Caco-2 (cell line): ENCODE data around the gene CRMP1. TPM values are rescaled to one million over a fixed set of nuclear protein-coding genes. Genes with fewer than 3 reads are reported as not detected.

Experiments
- BruUV-seq: library from RNA; stranded (reverse); fragments of 400-500 nt; replicated peaks from 2 replicates; lab custom pipeline; 2021; lab: Mats Ljungman, UMichigan
- CTCF ChIA-PET: fragments of 300-600 bp; sonication (Branson Sonifier 250); formaldehyde crosslinking; loops from one replicate; lab custom pipeline; 2022; ENCODE audit warnings: antibody characterized with exemption; lab: Charles Lee
- POLR2A ChIA-PET: fragments of 300-600 bp; sonication (Branson Sonifier 250); formaldehyde crosslinking; loops from one replicate; lab custom pipeline; 2022; ENCODE audit warnings: antibody characterized with exemption; lab: Charles Lee
- DNase-seq, 2 experiments: peaks; one replicate each; pipeline versions ENCODE4 v3.0.0 to v3.0.0-alpha.2; 2020 to 2022
- H3K27me3 ChIP-seq: replicated peaks from 2 replicates; pipeline ENCODE4 v1.6.0; 2011; ENCODE audit warnings: low read length; ENCODE audit not compliant: control insufficient read depth, insufficient read depth
- H3K36me3 ChIP-seq: 2 replicates; pipeline ENCODE4 v1.5.1; 2011; ENCODE audit warnings: low read length; ENCODE audit not compliant: control insufficient read depth, insufficient read depth
- H3K4me1 ChIP-seq: fragments of 250-450 bp; sonication (Bioruptor Pico); 2 replicates; pipeline ENCODE4 v1.5.1; 2020; ENCODE audit warnings: mild to moderate bottlenecking
- H3K4me3 ChIP-seq: 2 replicates; pipeline ENCODE4 v1.5.1; 2011; ENCODE audit warnings: low read depth, mild to moderate bottlenecking, control low read depth, low read length
- H3K9me3 ChIP-seq: fragments of 250-450 bp; sonication (Bioruptor Pico); 2 replicates; pipeline ENCODE4 v1.5.1; 2020; ENCODE audit warnings: mild to moderate bottlenecking, moderate library complexity
- H3K27ac Mint-ChIP-seq: one replicate; pipeline ENCODE4 v1.8.0; 2022; ENCODE audit warnings: mixed read lengths; ENCODE audit not compliant: unreplicated experiment
- H3K27me3 Mint-ChIP-seq: one replicate; pipeline ENCODE4 v1.8.0; 2022; ENCODE audit warnings: mixed read lengths; ENCODE audit not compliant: insufficient read depth, unreplicated experiment
- H3K36me3 Mint-ChIP-seq: one replicate; pipeline ENCODE4 v1.8.0; 2022; ENCODE audit warnings: mild to moderate bottlenecking, mixed read lengths; ENCODE audit not compliant: insufficient read depth, unreplicated experiment
- H3K4me1 Mint-ChIP-seq: one replicate; pipeline ENCODE4 v1.8.0; 2022; ENCODE audit warnings: low read depth, mixed read lengths; ENCODE audit not compliant: unreplicated experiment
- H3K4me3 Mint-ChIP-seq: one replicate; pipeline ENCODE4 v1.8.0; 2022; ENCODE audit warnings: mild to moderate bottlenecking, moderate library complexity, mixed read lengths; ENCODE audit not compliant: unreplicated experiment
- H3K9me3 Mint-ChIP-seq: one replicate; pipeline ENCODE4 v1.8.0; 2022; ENCODE audit warnings: mixed read lengths; ENCODE audit not compliant: unreplicated experiment
- CTCF ChIP-seq, 2 experiments: fragments of 200-600 bp in 1 of 2; IDR thresholded peaks; 1 replicate in 1 of 2; 2 replicates in 1 of 2; pipeline versions ENCODE4 v1.5.1 to v1.8.0; 2011 to 2022; ENCODE audit warnings: antibody characterized with exemption in 1 of 2, control low read depth in 1 of 2, inconsistent platforms in 1 of 2, low read depth in 1 of 2, low read length in 1 of 2, mild to moderate bottlenecking in 1 of 2, moderate library complexity in 1 of 2; ENCODE audit not compliant: insufficient read depth in 1 of 2, severe bottlenecking in 1 of 2, unreplicated experiment in 1 of 2
- intact Hi-C: fragments of 100-400 bp; cut with micrococcal nuclease; formaldehyde crosslinking; loops from one replicate; pipeline ENCODE4 v1.10.0; 2022; ENCODE audit not compliant: unreplicated experiment
- total RNA-seq: library from RNA; stranded (reverse); gene quantifications from 2 replicates; pipeline ENCODE4 v1.2.3, GENCODE V29; 2022

Gene CRMP1
- total RNA-seq, 1 experiment from 2014 or later, result not detected

- Histone ChIP-seq H3K4me1 (no peaks in the 10 kb centered on the region), H3K9me3 (no peaks in the 10 kb centered on the region), H3K27me3 (no peaks in the 10 kb centered on the region), H3K4me3 (no peak overlapping the region), H3K36me3 (no peaks in the 10 kb centered on the region)
- DNase-seq, result no peak
- Mint-ChIP-seq H3K27me3 (peaks cover 18% of the 10 kb centered on the region), H3K4me1 (no peaks in the 10 kb centered on the region), H3K9me3 (peaks cover 3% of the 10 kb centered on the region), H3K36me3 (no peaks in the 10 kb centered on the region), H3K4me3 (no peak overlapping the region), H3K27ac (no peak overlapping the region)
- POLR2A ChIA-PET, result no interaction called here
- BruUV-seq, result no TSS peak
- intact Hi-C loops, result no loop called here
- CTCF ChIA-PET, result no interaction called here
- TF ChIP-seq CTCF (IDR thresholded peaks at IDR 0.05; ENCODE audit: insufficient read depth in 1 of 2, low read depth in 1 of 2, low read length in 1 of 2, severe bottlenecking in 1 of 2, unreplicated experiment in 1 of 2), result no peak
These were observed 8.0 kb upstream of the CRMP1 start for GRCh38 chr4:5900844-5901243.

GRCh38 chr4:5899881-5900280, 7.0 kb upstream of the CRMP1 start:
- no peaks in the 10 kb centered on the region for H3K27me3 ChIP-seq
- Mint-ChIP-seq H3K36me3 (no peaks in the 10 kb centered on the region), H3K9me3 (no peaks in the 10 kb centered on the region), H3K4me3 (no peak overlapping the region), H3K27me3 (peaks cover 15% of the 10 kb centered on the region), H3K4me1 (no peaks in the 10 kb centered on the region), H3K27ac (no peak overlapping the region)
- H3K4me3 ChIP-seq, result no peak overlapping the region
- TF ChIP-seq CTCF (IDR thresholded peaks at IDR 0.05; ENCODE audit: insufficient read depth in 1 of 2, low read depth in 1 of 2, low read length in 1 of 2, severe bottlenecking in 1 of 2, unreplicated experiment in 1 of 2), result no peak
- intact Hi-C loops, result no loop called here
- BruUV-seq, result no TSS peak
- ChIA-PET CTCF (no interaction called here), POLR2A (no interaction called here)
- H3K9me3 ChIP-seq, result no peaks in the 10 kb centered on the region
- H3K36me3 ChIP-seq, result no peaks in the 10 kb centered on the region
- no peaks in the 10 kb centered on the region for H3K4me1 ChIP-seq
- no peak for DNase-seq

GRCh38 chr4:5899396-5899795, 6.5 kb upstream of the CRMP1 start:
- H3K36me3 Mint-ChIP-seq, result no peaks in the 10 kb centered on the region
- CTCF ChIA-PET, result no interaction called here

More at GRCh38 chr4:5899396-5899795, 6.5 kb upstream of the CRMP1 start:
- Mint-ChIP-seq H3K27ac (no peak overlapping the region), H3K4me3 (no peak overlapping the region), H3K9me3 (no peaks in the 10 kb centered on the region), H3K4me1 (no peaks in the 10 kb centered on the region), H3K27me3 (peaks cover 12% of the 10 kb centered on the region)
- no TSS peak for BruUV-seq
- Histone ChIP-seq H3K4me1 (no peaks in the 10 kb centered on the region), H3K4me3 (no peak overlapping the region), H3K9me3 (no peaks in the 10 kb centered on the region), H3K36me3 (no peaks in the 10 kb centered on the region), H3K27me3 (no peaks in the 10 kb centered on the region)
- POLR2A ChIA-PET, result no interaction called here
- DNase-seq, result no peak
- no peak for TF ChIP-seq CTCF (IDR thresholded peaks at IDR 0.05; ENCODE audit: insufficient read depth in 1 of 2, low read depth in 1 of 2, low read length in 1 of 2, severe bottlenecking in 1 of 2, unreplicated experiment in 1 of 2)
- intact Hi-C loops, result no loop called here
